GM12878 (cell line): ENCODE data around the gene PLEKHN1. TPM values are rescaled to one million over a fixed set of nuclear protein-coding genes. Genes with fewer than 3 reads are reported as not detected.

Experiments used
- EP300 ChIP-seq, 2 experiments: fragments of 150-350 bp in 1 of 2; IDR thresholded peaks; 2 replicates each; pipeline ENCODE4 v1.6.1; 2011 to 2012; ENCODE audit warnings: low read depth in 2 of 2, low read length in 2 of 2, borderline replicate concordance in 1 of 2, improper control_type of control experiment in 1 of 2, inconsistent platforms in 1 of 2; ENCODE audit not compliant: control insufficient read depth in 1 of 2
- HDAC2 ChIP-seq: fragments of 200-600 bp; sonication (generic); IDR thresholded peaks from 2 replicates; pipeline ENCODE4 v1.6.1; 2017
- IKZF2 ChIP-seq, 2 experiments: fragments of 450-650 bp; IDR thresholded peaks; 2 replicates each; pipeline ENCODE4 v1.6.1; 2017; ENCODE audit warnings: mild to moderate bottlenecking in 2 of 2, moderate library complexity in 2 of 2
- LARP7 ChIP-seq: fragments of 450-650 bp; IDR thresholded peaks from 2 replicates; pipeline ENCODE4 v1.6.1; 2017; ENCODE audit warnings: mild to moderate bottlenecking
- POLR2AphosphoS5 ChIP-seq: IDR thresholded peaks from 2 replicates; pipeline ENCODE4 v1.6.1; 2011; ENCODE audit warnings: mild to moderate bottlenecking, low read length, inconsistent platforms
- RCOR1 ChIP-seq: conservative IDR thresholded peaks from 2 replicates; pipeline ENCODE4 v1.6.1; 2012; ENCODE audit warnings: low read depth, low read length, improper control_type of control experiment
- SMAD1 ChIP-seq: fragments of 450-650 bp; IDR thresholded peaks from 2 replicates; pipeline ENCODE4 v1.6.1; 2018; ENCODE audit warnings: mild to moderate bottlenecking, low read depth; ENCODE audit not compliant: partially characterized antibody
- SREBF2 ChIP-seq: IDR thresholded peaks from 2 replicates; pipeline ENCODE4 v1.6.1; 2012; ENCODE audit warnings: mild to moderate bottlenecking, low read length
- SUPT20H ChIP-seq: IDR thresholded peaks from 2 replicates; pipeline ENCODE4 v1.6.1; 2011; ENCODE audit warnings: low read depth, mild to moderate bottlenecking, low read length, moderate library complexity, borderline replicate concordance; ENCODE audit not compliant: control insufficient read depth
- SUZ12 ChIP-seq: fragments of 200-600 bp; sonication (generic); IDR thresholded peaks from one replicate; pipeline ENCODE4 v1.6.1; 2018; ENCODE audit warnings: antibody characterized with exemption, mild to moderate bottlenecking; ENCODE audit not compliant: unreplicated experiment
- YY1 ChIP-seq: IDR thresholded peaks from 2 replicates; pipeline ENCODE4 v1.6.1; 2011; ENCODE audit warnings: low read depth, mild to moderate bottlenecking, low read length
- ZNF217 ChIP-seq: fragments of 450-650 bp; IDR thresholded peaks from 2 replicates; pipeline ENCODE4 v1.6.1; 2017; ENCODE audit warnings: antibody characterized with exemption, mild to moderate bottlenecking
- polyA plus RNA-seq, 11 experiments: library from polyadenylated mRNA; depleted of rRNA in 4 of 11; unstranded in 6 of 11; stranded (reverse) in 5 of 11; fragments of >200 nt; fragmentation: Nextera tagmentation in 4 of 11; fragmentation: Illumina TruSeq in 1 of 11; extraction: Ambion mirVana in 4 of 11; extraction: Trizol in 1 of 11; gene quantifications; 1 replicate in 1 of 11; 2 replicates in 10 of 11; pipeline versions ENCODE4 v1.2.1 to v1.2.3, GENCODE V29; 2011 to 2016; ENCODE audit warnings: inconsistent platforms in 2 of 11, missing spikeins in 2 of 11, low read depth in 1 of 11
- total RNA-seq, 4 experiments: library from RNA; depleted of rRNA in 3 of 4; stranded (reverse); fragments of >200 nt in 3 of 4; fragmentation: Illumina TruSeq in 1 of 4; extraction: Trizol in 1 of 4; gene quantifications; 2 replicates each; pipeline versions ENCODE4 v1.2.1 to v1.2.3, GENCODE V29; 2013 to 2021
- TF ChIP-seq, protein P1 (sequence below): IDR thresholded peaks from 2 replicates; pipeline ENCODE4 v1.6.1; 2012; ENCODE audit warnings: low read depth, low read length, improper control_type of control experiment
- TF ChIP-seq, protein P2 (sequence below): fragments of 450-650 bp; IDR thresholded peaks from 2 replicates; pipeline ENCODE4 v1.6.1; 2016; ENCODE audit warnings: mild to moderate bottlenecking
- TF ChIP-seq, protein P3 (sequence below): IDR thresholded peaks from 2 replicates; pipeline ENCODE4 v1.6.1; 2011; ENCODE audit warnings: low read depth, low read length, improper control_type of control experiment, borderline replicate concordance
- TF ChIP-seq, protein P4 (sequence below): fragments of 450-650 bp; IDR thresholded peaks from 2 replicates; pipeline ENCODE4 v1.6.1; 2017; ENCODE audit warnings: antibody characterized with exemption, mild to moderate bottlenecking, moderate library complexity
- TF ChIP-seq, protein P5 (sequence below): fragments of 450-650 bp; IDR thresholded peaks from 2 replicates; pipeline ENCODE4 v1.6.1; 2016; ENCODE audit warnings: mild to moderate bottlenecking
- TF ChIP-seq, protein P6 (sequence below): IDR thresholded peaks from 2 replicates; pipeline ENCODE4 v1.6.1; 2012; ENCODE audit warnings: low read length, inconsistent platforms

Gene PLEKHN1
- total and polyA plus RNA-seq, 10 of the 15 experiments (the other 5 are each of a cell fraction or from before 2014, with no cell fraction given), result 0.04 to 0.26 (median 0.18) TPM; not detected in 6

DNA sequence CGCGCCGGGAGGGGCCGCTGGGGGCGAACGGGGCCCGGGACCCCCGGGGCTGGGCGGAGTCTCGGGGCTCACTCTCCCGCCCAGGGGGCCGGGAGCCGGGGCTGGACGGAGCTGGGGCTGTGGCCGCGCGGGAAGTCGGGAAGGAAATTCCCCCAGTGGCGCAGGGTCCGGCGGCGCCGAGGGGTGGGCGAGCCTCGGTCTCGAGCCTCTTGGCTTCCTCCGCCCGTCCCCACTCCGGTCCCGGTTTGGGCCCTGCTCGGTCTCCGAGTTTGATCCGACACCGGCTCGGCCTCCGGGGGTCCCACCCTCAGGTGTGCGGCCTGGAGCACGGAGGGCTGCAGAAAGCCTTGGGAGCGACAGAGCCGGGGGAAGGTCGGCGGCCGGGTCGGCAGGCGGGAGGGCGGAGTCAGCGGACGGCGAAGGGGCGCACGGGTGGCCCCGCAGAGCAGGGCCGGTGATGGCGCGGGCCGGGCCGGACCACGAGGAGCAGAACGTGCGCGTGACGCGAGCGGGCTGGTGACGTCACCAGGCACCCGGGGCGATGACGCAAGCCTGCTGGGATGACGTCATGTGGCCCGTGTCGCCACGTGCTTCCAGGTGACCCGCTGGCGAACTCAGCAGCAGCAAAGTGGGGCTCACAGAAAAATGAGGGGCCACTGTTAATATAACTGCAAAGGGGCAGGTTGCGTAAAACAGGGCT is 34.2 kb downstream of the PLEKHN1 start (continued):
- TF ChIP-seq EP300 (IDR thresholded peaks at IDR 0.05; ENCODE audit: borderline replicate concordance in 1 of 2, control insufficient read depth in 1 of 2, low read depth in 2 of 2, low read length in 2 of 2), result peak in 1 of 2 experiments; percentile 34; a peak in 1 of 4 replicates
- no peak for TF ChIP-seq HDAC2
- no peak; the same call in 1 of the 2 replicates for TF ChIP-seq ZNF217
- no peak for TF ChIP-seq SUPT20H
- peak; percentile 28 to 43; a peak in 2 of 4 replicates for TF ChIP-seq IKZF2 (IDR thresholded peaks at IDR 0.05)
- TF ChIP-seq, protein P1, sequence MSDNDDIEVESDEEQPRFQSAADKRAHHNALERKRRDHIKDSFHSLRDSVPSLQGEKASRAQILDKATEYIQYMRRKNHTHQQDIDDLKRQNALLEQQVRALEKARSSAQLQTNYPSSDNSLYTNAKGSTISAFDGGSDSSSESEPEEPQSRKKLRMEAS, result peak; percentile 75; the same call in 1 of the 2 replicates
- TF ChIP-seq, protein P2, sequence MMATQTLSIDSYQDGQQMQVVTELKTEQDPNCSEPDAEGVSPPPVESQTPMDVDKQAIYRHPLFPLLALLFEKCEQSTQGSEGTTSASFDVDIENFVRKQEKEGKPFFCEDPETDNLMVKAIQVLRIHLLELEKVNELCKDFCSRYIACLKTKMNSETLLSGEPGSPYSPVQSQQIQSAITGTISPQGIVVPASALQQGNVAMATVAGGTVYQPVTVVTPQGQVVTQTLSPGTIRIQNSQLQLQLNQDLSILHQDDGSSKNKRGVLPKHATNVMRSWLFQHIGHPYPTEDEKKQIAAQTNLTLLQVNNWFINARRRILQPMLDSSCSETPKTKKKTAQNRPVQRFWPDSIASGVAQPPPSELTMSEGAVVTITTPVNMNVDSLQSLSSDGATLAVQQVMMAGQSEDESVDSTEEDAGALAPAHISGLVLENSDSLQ, result no peak
- TF ChIP-seq RCOR1, result no peak
- TF ChIP-seq SMAD1, result no peak
- TF ChIP-seq LARP7, result peak; percentile 52
- TF ChIP-seq SUZ12, result peak; percentile 40
- TF ChIP-seq, protein P3, sequence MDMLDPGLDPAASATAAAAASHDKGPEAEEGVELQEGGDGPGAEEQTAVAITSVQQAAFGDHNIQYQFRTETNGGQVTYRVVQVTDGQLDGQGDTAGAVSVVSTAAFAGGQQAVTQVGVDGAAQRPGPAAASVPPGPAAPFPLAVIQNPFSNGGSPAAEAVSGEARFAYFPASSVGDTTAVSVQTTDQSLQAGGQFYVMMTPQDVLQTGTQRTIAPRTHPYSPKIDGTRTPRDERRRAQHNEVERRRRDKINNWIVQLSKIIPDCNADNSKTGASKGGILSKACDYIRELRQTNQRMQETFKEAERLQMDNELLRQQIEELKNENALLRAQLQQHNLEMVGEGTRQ, result no peak
- TF ChIP-seq, protein P4, sequence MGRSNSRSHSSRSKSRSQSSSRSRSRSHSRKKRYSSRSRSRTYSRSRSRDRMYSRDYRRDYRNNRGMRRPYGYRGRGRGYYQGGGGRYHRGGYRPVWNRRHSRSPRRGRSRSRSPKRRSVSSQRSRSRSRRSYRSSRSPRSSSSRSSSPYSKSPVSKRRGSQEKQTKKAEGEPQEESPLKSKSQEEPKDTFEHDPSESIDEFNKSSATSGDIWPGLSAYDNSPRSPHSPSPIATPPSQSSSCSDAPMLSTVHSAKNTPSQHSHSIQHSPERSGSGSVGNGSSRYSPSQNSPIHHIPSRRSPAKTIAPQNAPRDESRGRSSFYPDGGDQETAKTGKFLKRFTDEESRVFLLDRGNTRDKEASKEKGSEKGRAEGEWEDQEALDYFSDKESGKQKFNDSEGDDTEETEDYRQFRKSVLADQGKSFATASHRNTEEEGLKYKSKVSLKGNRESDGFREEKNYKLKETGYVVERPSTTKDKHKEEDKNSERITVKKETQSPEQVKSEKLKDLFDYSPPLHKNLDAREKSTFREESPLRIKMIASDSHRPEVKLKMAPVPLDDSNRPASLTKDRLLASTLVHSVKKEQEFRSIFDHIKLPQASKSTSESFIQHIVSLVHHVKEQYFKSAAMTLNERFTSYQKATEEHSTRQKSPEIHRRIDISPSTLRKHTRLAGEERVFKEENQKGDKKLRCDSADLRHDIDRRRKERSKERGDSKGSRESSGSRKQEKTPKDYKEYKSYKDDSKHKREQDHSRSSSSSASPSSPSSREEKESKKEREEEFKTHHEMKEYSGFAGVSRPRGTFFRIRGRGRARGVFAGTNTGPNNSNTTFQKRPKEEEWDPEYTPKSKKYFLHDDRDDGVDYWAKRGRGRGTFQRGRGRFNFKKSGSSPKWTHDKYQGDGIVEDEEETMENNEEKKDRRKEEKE, result no peak; the same call in 1 of the 2 replicates
- TF ChIP-seq, protein P5, sequence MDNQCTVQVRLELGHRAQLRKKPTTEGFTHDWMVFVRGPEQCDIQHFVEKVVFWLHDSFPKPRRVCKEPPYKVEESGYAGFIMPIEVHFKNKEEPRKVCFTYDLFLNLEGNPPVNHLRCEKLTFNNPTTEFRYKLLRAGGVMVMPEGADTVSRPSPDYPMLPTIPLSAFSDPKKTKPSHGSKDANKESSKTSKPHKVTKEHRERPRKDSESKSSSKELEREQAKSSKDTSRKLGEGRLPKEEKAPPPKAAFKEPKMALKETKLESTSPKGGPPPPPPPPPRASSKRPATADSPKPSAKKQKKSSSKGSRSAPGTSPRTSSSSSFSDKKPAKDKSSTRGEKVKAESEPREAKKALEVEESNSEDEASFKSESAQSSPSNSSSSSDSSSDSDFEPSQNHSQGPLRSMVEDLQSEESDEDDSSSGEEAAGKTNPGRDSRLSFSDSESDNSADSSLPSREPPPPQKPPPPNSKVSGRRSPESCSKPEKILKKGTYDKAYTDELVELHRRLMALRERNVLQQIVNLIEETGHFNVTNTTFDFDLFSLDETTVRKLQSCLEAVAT, result 0 out of 2 replicates have a peak, but pooled peaks have one; percentile 8
- TF ChIP-seq YY1, result no peak
- no peak for TF ChIP-seq SREBF2
- TF ChIP-seq, protein P6, sequence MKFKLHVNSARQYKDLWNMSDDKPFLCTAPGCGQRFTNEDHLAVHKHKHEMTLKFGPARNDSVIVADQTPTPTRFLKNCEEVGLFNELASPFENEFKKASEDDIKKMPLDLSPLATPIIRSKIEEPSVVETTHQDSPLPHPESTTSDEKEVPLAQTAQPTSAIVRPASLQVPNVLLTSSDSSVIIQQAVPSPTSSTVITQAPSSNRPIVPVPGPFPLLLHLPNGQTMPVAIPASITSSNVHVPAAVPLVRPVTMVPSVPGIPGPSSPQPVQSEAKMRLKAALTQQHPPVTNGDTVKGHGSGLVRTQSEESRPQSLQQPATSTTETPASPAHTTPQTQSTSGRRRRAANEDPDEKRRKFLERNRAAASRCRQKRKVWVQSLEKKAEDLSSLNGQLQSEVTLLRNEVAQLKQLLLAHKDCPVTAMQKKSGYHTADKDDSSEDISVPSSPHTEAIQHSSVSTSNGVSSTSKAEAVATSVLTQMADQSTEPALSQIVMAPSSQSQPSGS, result peak; percentile 98
- TF ChIP-seq POLR2AphosphoS5, result peak; percentile 27; the same call in 1 of the 2 replicates
- TF ChIP-seq, all 136 proteins: peak for 44
